Measurements from ENCODE around the gene THRA. TPM values are rescaled to one million over a fixed set of nuclear protein-coding genes. Genes with fewer than 3 reads are reported as not detected.

THRA gene
- total RNA-seq, 1 donor from 2014 or later = 15.0 TPM

GRCh38 chr17:40095351-40095943 lies 32.7 kb downstream of the THRA start:
- DNase-seq (ENCODE audit: low read depth, low spot score) = no peak
- no peaks in the 10 kb centered on the region for H3K9me3 Mint-ChIP-seq
- no peak overlapping the region for H3K27ac Mint-ChIP-seq (ENCODE audit: unreplicated experiment)
- H3K4me1 Mint-ChIP-seq = peaks cover 20% of the 10 kb centered on the region
- peaks cover 11% of the 10 kb centered on the region for H3K27me3 Mint-ChIP-seq (ENCODE audit: low read depth)
- H3K36me3 Mint-ChIP-seq (ENCODE audit: low read depth) = peaks cover 2% of the 10 kb centered on the region
- no peak overlapping the region for H3K4me3 Mint-ChIP-seq
- TF ChIP-seq CTCF (conservative IDR thresholded peaks at IDR 0.05) = no peak

- TF ChIP-seq CTCF (conservative IDR thresholded peaks at IDR 0.05) = no peak
- H3K4me3 Mint-ChIP-seq = peak overlapping the region; percentile 32
- no peak overlapping the region for H3K27ac Mint-ChIP-seq (ENCODE audit: unreplicated experiment)
- peaks cover 2% of the 10 kb centered on the region for H3K36me3 Mint-ChIP-seq (ENCODE audit: low read depth)
- DNase-seq (ENCODE audit: low read depth, low spot score) = no peak
- peaks cover 15% of the 10 kb centered on the region for H3K27me3 Mint-ChIP-seq (ENCODE audit: low read depth)
- no peaks in the 10 kb centered on the region for H3K9me3 Mint-ChIP-seq
- peaks cover 27% of the 10 kb centered on the region for H3K4me1 Mint-ChIP-seq
Observed at GRCh38 chr17:40095944-40096791, 33.4 kb downstream of the THRA start.

GRCh38 chr17:40097087-40097486 lies 34.3 kb downstream of the THRA start:
- Mint-ChIP-seq H3K4me3 (no peak overlapping the region), H3K9me3 (no peaks in the 10 kb centered on the region), H3K27me3 (ENCODE audit: low read depth) (peaks cover 17% of the 10 kb centered on the region), H3K36me3 (ENCODE audit: low read depth) (peaks cover 2% of the 10 kb centered on the region), H3K4me1 (peaks cover 34% of the 10 kb centered on the region), H3K27ac (ENCODE audit: unreplicated experiment) (no peak overlapping the region)
- DNase-seq (ENCODE audit: low read depth, low spot score) = no peak
- no peak for TF ChIP-seq CTCF (conservative IDR thresholded peaks at IDR 0.05)

- peaks cover 34% of the 10 kb centered on the region for H3K4me1 Mint-ChIP-seq
- peaks cover 2% of the 10 kb centered on the region for H3K36me3 Mint-ChIP-seq (ENCODE audit: low read depth)
- peak overlapping the region; percentile 69 for H3K27ac Mint-ChIP-seq (ENCODE audit: unreplicated experiment)
- DNase-seq (ENCODE audit: low read depth, low spot score) = no peak
- TF ChIP-seq CTCF (conservative IDR thresholded peaks at IDR 0.05) = no peak
- peaks cover 17% of the 10 kb centered on the region for H3K27me3 Mint-ChIP-seq (ENCODE audit: low read depth)
- H3K4me3 Mint-ChIP-seq = peak overlapping the region; percentile 74
- H3K9me3 Mint-ChIP-seq = no peaks in the 10 kb centered on the region
Observed at GRCh38 chr17:40097931-40098845, 35.4 kb downstream of the THRA start.

GRCh38 chr17:40098846-40099618 lies 36.3 kb downstream of the THRA start:
- Mint-ChIP-seq H3K27ac (ENCODE audit: unreplicated experiment) (peak overlapping the region; percentile 69), H3K4me1 (peaks cover 34% of the 10 kb centered on the region), H3K36me3 (ENCODE audit: low read depth) (peaks cover 2% of the 10 kb centered on the region), H3K4me3 (peak overlapping the region; percentile 85), H3K27me3 (ENCODE audit: low read depth) (peaks cover 17% of the 10 kb centered on the region), H3K9me3 (no peaks in the 10 kb centered on the region)
- no peak for TF ChIP-seq CTCF (conservative IDR thresholded peaks at IDR 0.05)
- DNase-seq (ENCODE audit: low read depth, low spot score) = peak; percentile 84

Data from neural crest cell (in vitro differentiated cells).